Measurements from ENCODE around the gene NUP153.

GRCh38 chr6:17583811-17584210 is 122.9 kb downstream of the NUP153 start:
- TF ChIP-seq, protein P1, sequence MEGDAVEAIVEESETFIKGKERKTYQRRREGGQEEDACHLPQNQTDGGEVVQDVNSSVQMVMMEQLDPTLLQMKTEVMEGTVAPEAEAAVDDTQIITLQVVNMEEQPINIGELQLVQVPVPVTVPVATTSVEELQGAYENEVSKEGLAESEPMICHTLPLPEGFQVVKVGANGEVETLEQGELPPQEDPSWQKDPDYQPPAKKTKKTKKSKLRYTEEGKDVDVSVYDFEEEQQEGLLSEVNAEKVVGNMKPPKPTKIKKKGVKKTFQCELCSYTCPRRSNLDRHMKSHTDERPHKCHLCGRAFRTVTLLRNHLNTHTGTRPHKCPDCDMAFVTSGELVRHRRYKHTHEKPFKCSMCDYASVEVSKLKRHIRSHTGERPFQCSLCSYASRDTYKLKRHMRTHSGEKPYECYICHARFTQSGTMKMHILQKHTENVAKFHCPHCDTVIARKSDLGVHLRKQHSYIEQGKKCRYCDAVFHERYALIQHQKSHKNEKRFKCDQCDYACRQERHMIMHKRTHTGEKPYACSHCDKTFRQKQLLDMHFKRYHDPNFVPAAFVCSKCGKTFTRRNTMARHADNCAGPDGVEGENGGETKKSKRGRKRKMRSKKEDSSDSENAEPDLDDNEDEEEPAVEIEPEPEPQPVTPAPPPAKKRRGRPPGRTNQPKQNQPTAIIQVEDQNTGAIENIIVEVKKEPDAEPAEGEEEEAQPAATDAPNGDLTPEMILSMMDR (IDR thresholded peaks at IDR 0.05): no peak
- TF ChIP-seq EP300 (IDR thresholded peaks at IDR 0.05) (no peak), POLR2A (IDR thresholded peaks at IDR 0.05) (no peak)
